Parietal lobe (tissue), 1 donor: Measurements from ENCODE around the gene SLU7. TPM values are rescaled to one million over a fixed set of nuclear protein-coding genes. Genes with fewer than 3 reads are reported as not detected.

Source experiments
- total RNA-seq: library from RNA; depleted of rRNA; stranded (reverse); fragments of >200 nt; gene quantifications from one replicate; pipeline ENCODE4 v1.2.3, GENCODE V29; 2014

The SLU7 gene
- total RNA-seq: 58.2 TPM

DNA sequence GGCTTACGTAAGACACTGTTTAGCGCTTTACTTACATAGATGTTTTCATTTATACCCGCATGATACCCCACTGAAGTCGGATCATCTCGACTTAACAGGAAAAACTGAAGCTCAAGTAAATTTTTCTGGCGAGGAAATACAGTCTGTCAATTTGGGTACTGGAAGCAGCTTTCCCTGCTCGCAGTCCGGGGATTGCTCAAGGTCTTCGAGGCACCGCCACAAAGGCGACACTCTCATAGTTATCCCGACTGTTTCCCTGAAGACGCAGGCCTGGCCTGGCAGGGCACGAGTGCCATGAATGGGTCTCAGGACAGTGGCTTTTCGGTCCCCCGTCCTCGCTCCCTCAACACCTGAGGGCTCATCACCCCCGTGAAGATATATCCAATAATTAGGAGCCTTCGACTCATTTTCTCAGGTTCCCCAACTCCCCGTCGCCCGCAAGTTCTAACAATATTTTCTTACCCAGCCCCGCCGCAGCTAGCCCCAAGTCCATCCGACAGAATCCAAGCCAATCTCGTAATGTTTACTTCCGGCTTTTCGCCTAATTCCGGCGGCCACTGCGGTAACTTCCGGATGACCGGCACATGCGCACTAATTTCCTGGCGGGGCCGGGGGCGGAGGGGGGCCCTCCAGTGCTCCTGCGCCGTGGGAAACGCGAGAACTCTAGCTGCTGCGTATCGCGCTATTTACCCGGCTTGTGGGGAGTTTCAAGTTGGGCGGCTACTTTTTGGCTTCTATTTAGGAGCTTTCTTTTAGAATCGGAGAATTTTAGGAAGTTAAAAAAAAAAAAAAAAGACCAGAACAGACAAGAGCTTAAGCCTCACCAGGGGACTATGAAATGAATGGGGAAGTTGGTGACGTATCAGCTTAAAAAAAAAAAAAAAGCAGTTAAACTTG, at the start of gene SLU7:
SLU7 (minus strand) TSS at position 521 of the 897 bp plus-strand sequence. CDS start 3,787 bp downstream, outside the sequence.

DNA sequence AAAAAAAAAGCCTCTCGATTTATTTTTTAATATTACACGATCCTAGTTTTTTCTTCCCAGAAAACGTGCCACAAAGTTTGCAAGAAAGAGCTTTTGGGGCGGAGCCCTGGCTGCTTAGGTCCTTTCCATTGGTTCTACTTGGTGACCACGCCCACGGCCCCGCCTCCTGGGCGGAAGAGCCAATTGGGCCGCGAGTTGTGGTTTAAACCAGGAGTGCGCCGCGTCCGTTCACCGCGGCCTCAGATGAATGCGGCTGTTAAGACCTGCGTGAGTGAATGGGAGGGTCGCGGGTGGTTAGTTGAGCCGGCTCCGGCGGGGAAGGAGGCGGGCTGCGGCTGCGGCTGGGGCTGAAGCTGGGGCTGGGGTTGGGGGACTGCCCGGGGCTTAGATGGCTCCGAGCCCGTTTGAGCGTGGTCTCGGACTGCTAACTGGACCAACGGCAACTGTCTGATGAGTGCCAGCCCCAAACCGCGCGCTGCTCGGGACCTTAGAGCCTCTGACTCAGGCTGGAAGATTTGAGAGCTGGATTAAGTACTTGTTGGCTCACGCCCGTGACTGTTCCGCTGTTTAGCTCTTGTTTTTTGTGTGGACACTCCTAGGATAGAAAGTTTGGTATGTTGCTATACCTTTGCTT, 2.9 kb upstream of the SLU7 start, which contains the start of gene PTTG1:
PTTG1 (plus strand) TSS at position 231 of the 634 bp plus-strand sequence. CDS start 458 bp downstream, outside the sequence.

DNA sequence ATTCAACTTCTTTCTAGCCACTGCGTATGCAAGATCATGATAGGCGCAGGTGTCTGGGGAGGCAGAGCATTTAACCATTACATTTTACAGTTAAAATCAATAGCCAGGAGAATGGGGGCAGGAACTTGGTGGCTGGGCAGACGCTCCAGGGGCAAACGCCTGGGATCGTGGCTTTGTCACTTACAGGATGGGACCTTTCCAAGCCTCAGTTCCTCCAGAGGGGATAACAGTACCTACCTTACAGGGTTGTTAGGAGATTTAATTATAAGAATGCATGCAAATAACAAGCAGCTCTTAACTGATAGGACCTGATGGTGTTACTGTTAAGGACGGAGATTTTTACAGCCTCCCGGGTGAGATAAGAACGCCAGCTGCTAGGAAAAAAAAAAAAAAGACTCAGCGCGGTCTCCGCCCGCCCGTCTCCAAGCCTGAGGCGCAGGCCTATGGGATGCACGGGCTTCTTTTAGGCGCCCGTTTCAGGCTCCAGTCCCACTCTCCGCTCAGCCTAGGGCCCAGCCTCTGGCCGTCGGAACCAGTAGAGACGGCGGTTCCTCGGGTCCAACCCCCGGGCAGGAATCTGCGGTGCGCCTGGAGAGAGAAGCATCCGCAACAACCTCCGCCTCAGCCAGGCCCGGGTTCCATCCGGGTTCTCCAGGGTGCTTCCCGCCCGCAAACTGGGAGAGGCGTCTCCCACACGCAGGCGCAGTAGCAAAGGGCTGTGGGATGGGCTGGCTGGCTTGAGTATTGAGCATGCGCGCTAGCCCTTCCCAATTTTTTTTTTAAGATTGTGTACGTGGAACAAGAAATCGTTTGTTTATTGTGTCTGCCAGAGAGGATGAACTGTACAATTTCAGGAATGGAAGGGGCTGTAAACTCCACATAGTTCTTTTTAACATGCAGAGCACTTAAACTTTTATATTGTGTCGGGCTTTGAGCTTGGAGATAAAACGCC, 19.2 kb downstream of the SLU7 start, which contains the start of gene FAM200C:
FAM200C (minus strand) TSS at position 653 of the 952 bp plus-strand sequence. CDS start 4,564 bp downstream, outside the sequence.

DNA sequence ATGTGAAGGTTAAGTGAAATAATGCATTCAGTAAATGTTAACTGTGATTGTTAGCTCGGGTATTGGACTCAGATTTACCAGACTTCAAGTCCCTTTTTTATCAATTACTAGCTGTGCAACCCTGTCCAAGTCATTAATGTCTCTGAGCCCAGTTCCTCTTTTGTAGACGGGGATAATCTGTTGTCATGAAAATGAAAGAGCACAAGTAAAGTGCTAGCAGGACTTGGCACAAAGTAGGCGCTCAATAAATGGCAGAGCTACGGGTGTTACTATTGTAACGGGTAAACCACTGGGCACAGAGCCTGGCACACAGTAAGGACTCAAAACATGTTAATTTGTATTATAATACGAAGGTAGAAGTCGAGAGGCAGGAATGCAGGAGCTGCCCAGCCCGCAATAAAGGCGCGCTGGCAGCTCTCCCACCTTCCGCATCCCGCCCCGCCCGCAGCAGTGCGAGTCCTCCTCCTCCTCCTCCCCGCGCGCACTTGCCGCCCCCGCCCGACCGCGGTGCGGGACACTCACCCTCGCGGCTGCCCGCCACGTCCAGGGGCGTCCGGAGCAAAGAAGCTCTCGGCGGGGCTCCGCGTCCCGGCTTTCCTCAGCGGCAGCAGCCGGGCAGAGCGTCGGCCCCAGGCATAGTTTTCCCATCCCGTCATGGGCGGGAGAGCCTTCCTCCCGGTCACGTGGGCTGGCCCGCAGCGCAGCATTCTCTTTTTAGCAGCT, 48.7 kb downstream of the SLU7 start, which contains the start of gene C1QTNF2:
C1QTNF2 (minus strand) TSS at position 637 of the 723 bp plus-strand sequence. CDS start 15,615 bp downstream, outside the sequence.

Other genes with a start within 250 kb of the SLU7 start
- 2.8 TPM for gene FABP6, start 189.6 kb downstream of the SLU7 start, total RNA-seq
- gene CCNJL, start 106.5 kb downstream of the SLU7 start, total RNA-seq: 4.4 TPM
- gene C1QTNF2, start 48.5 kb downstream of the SLU7 start, total RNA-seq: 3.4 TPM
- gene FAM200C, start 19.0 kb downstream of the SLU7 start, total RNA-seq: 32.9 TPM
- 19.4 TPM for gene PTTG1, start 2.8 kb upstream of the SLU7 start, total RNA-seq